Activated naive CD4-positive, alpha-beta T cell treated with anti-CD3 and anti-CD28 coated beads for 36 hours (primary cell): ENCODE measurements around the gene DYNC2H1. TPM values are rescaled to one million over a fixed set of nuclear protein-coding genes. Genes with fewer than 3 reads are reported as not detected.

Source experiments
- CTCF ChIA-PET: fragments of 350-600 bp; sonication (Branson Sonifier 250); formaldehyde crosslinking; loops from one replicate; lab custom pipeline; 2021; ENCODE audit warnings: antibody characterized with exemption; lab: Charles Lee
- DNase-seq: peaks from one replicate; pipeline ENCODE4 v3.0.0-alpha.2; 2020
- H3K27ac Mint-ChIP-seq: one replicate; pipeline ENCODE4 v1.8.0; 2021; ENCODE audit warnings: mild to moderate bottlenecking, mixed read lengths
- H3K27me3 Mint-ChIP-seq: one replicate; pipeline ENCODE4 v1.8.0; 2021; ENCODE audit warnings: low read depth, mixed read lengths
- H3K36me3 Mint-ChIP-seq: one replicate; pipeline ENCODE4 v1.8.0; 2021; ENCODE audit warnings: low read depth, mixed read lengths
- H3K4me1 Mint-ChIP-seq: one replicate; pipeline ENCODE4 v1.8.0; 2021; ENCODE audit warnings: low read depth, mixed read lengths
- H3K4me3 Mint-ChIP-seq: one replicate; pipeline ENCODE4 v1.8.0; 2021; ENCODE audit warnings: mild to moderate bottlenecking, moderate library complexity, mixed read lengths
- H3K9me3 Mint-ChIP-seq: one replicate; pipeline ENCODE4 v1.8.0; 2021; ENCODE audit warnings: mixed read lengths
- intact Hi-C: fragments of 100-400 bp; cut with micrococcal nuclease; formaldehyde crosslinking; loops from one replicate; pipeline ENCODE4 v1.15.1; 2023
- total RNA-seq, 2 experiments: library from RNA; stranded (reverse); gene quantifications; one replicate each; pipeline ENCODE4 v1.2.3, GENCODE V29; 2021

Gene DYNC2H1
- total RNA-seq, 2 experiments from 2014 or later = 1.9 to 2.8 TPM

DNA sequence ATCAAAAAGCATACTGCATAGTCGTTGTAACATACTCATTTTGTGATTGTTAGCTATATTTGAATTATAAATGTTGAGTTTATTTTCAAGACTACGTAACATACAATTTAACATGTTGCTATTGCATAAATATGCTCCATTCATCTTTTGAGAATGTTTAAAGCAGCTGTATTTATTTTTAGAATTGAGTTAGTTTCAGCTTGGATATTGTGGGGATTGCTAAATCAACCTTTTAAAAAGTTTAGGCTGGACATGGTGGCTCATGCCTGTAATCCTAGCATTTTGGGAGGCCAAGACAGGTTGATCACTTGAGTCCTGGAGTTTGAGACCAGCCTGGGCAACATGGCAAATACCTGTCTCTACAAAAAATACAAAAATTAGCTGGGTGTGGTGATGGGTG lies 288.1 kb downstream of the DYNC2H1 start:
- Mint-ChIP-seq H3K4me1 (no peaks in the 10 kb centered on the region), H3K27ac (no peak overlapping the region), H3K4me3 (no peak overlapping the region), H3K36me3 (peaks cover 1% of the 10 kb centered on the region), H3K27me3 (peaks cover 2% of the 10 kb centered on the region), H3K9me3 (no peaks in the 10 kb centered on the region)
- intact Hi-C loops = no loop called here
- DNase-seq = no peak
- CTCF ChIA-PET = interaction anchor here (0.7 to 1.7 kb wide), 2 partner anchors 25 to 308 kb away, joined by 4 read pairs; no protein-coding TSS in a partner anchor

- CTCF ChIA-PET = no interaction called here
Measured at GRCh38 chr11:103398829-103399228, 289.6 kb downstream of the DYNC2H1 start.

GRCh38 chr11:103406357-103406756 lies 297.1 kb downstream of the DYNC2H1 start:
- H3K27ac Mint-ChIP-seq = no peak overlapping the region
- no peaks in the 10 kb centered on the region for H3K27me3 Mint-ChIP-seq
- no peak overlapping the region for H3K4me3 Mint-ChIP-seq
- H3K36me3 Mint-ChIP-seq = no peaks in the 10 kb centered on the region
- no peak for DNase-seq
- no peaks in the 10 kb centered on the region for H3K4me1 Mint-ChIP-seq
- intact Hi-C loops = no loop called here
- CTCF ChIA-PET = no interaction called here
- peaks cover 2% of the 10 kb centered on the region for H3K9me3 Mint-ChIP-seq

More at GRCh38 chr11:103398829-103399228, 289.6 kb downstream of the DYNC2H1 start:
- intact Hi-C loops = no loop called here
- Mint-ChIP-seq H3K4me3 (no peak overlapping the region), H3K27me3 (peaks cover 2% of the 10 kb centered on the region), H3K4me1 (no peaks in the 10 kb centered on the region), H3K9me3 (peaks cover 2% of the 10 kb centered on the region), H3K36me3 (no peaks in the 10 kb centered on the region), H3K27ac (no peak overlapping the region)
- no peak for DNase-seq

DNA sequence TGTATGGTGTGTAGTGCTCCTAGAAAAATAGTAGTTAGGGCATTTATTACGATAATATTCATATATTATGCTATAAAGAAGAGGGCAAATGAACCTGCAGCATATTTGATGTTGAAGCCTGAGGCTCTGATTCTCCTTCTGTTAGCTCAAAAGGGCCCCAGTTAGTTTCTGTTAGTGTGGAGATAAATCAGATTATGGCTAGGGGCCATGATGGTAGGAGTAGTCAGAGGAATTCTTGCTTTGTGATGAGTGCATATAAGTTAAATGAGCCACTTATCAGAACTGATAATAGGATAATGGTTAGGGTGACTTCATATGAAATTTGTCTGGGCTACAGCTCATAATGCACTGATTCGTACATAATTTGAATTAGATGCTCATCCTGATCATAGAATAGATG lies 298.4 kb downstream of the DYNC2H1 start:
- intact Hi-C loops = no loop called here
- H3K36me3 Mint-ChIP-seq = no peaks in the 10 kb centered on the region
- no peaks in the 10 kb centered on the region for H3K27me3 Mint-ChIP-seq
- H3K4me3 Mint-ChIP-seq = no peak overlapping the region
- CTCF ChIA-PET = no interaction called here
- H3K4me1 Mint-ChIP-seq = no peaks in the 10 kb centered on the region
- no peak for DNase-seq
- peaks cover 2% of the 10 kb centered on the region for H3K9me3 Mint-ChIP-seq
- H3K27ac Mint-ChIP-seq = no peak overlapping the region

DNA sequence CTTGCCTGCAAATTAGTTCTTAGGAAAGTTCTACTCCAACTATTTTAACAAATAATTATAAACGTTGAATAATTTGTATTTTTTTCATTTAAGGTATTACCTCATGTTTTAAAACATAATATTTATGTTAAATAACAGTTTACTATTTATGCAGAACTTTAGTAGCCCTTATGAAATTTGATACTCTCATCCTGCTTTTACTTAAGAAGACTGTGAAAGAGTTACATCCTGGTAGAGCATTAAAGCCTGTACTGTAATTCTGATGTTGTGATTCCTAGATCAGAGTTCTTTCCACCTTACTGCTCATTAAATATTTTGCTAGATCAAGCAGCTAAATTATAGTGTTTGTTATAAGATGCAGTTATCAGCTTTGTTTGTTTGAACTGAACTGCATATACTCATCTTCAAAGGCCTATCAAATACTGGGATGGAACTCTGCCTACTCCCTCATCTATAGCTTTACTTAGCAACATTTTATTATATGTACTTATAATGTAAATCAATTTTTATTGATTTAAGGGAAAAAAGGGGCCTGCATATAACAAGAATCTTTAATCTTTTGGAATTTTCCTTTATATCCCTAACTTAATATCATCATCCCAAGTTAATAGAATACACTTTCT lies 304.2 kb downstream of the DYNC2H1 start:
- Mint-ChIP-seq H3K9me3 (no peaks in the 10 kb centered on the region), H3K27me3 (peaks cover 3% of the 10 kb centered on the region), H3K36me3 (peaks cover 1% of the 10 kb centered on the region), H3K4me1 (no peaks in the 10 kb centered on the region), H3K27ac (no peak overlapping the region), H3K4me3 (no peak overlapping the region)
- CTCF ChIA-PET = no interaction called here
- no peak for DNase-seq
- intact Hi-C loops = no loop called here

GRCh38 chr11:103418014-103418413 lies 308.8 kb downstream of the DYNC2H1 start:
- no peaks in the 10 kb centered on the region for H3K36me3 Mint-ChIP-seq
- intact Hi-C loops = no loop called here
- no peak overlapping the region for H3K4me3 Mint-ChIP-seq
- peaks cover 3% of the 10 kb centered on the region for H3K27me3 Mint-ChIP-seq
- no peaks in the 10 kb centered on the region for H3K4me1 Mint-ChIP-seq
- no peak overlapping the region for H3K27ac Mint-ChIP-seq
- peaks cover 8% of the 10 kb centered on the region for H3K9me3 Mint-ChIP-seq
- CTCF ChIA-PET = interaction anchor here (0.6 kb wide), 1 partner anchor 425 kb away, joined by 4 read pairs; no protein-coding TSS in a partner anchor
- DNase-seq = no peak

GRCh38 chr11:103420593-103420992 lies 311.4 kb downstream of the DYNC2H1 start:
- intact Hi-C loops = no loop called here
- CTCF ChIA-PET = interaction anchor here (1.0 kb wide), 1 partner anchor 180 kb away, joined by 3 read pairs; no protein-coding TSS in a partner anchor
- H3K27me3 Mint-ChIP-seq = no peaks in the 10 kb centered on the region

DNA sequence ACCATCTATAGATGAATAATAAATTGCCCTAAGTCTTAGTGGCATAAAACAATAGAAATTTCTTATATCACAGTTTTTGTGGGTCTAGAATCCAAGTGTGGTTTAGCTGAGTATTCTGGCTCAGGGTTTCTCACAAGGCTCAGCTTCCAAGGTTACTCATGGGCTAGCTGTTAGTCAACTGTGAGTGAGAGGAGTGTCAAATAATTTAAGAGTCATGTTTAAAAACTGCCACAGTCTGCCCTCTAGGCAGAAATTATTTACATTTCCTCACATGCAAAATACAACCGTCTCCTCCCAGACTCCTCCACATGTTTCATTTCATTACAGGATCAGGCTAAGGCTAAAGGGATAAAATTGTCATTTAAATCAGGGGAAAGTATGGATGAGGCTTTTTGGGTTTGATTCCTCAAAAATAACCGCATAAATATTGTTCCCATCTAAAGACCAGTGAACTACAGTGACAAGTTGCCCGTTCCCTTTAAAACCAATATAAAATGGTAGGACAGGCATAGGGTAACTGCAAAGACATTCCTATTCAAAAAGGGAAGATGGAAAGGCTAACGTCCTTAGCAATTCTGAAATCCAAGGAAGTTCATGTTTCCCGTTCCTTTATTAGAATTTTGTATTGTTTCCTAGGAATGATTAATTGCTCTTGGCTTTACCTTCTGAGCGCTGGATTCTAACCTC lies 324.3 kb downstream of the DYNC2H1 start:
- H3K4me1 Mint-ChIP-seq = no peaks in the 10 kb centered on the region
- H3K27ac Mint-ChIP-seq = no peak overlapping the region
- intact Hi-C loops = no loop called here
- CTCF ChIA-PET = no interaction called here
- DNase-seq = no peak
- H3K4me3 Mint-ChIP-seq = no peak overlapping the region
- H3K27me3 Mint-ChIP-seq = no peaks in the 10 kb centered on the region
- no peaks in the 10 kb centered on the region for H3K36me3 Mint-ChIP-seq
- no peaks in the 10 kb centered on the region for H3K9me3 Mint-ChIP-seq

More at GRCh38 chr11:103420593-103420992, 311.4 kb downstream of the DYNC2H1 start:
- no peaks in the 10 kb centered on the region for H3K36me3 Mint-ChIP-seq
- no peak overlapping the region for H3K4me3 Mint-ChIP-seq
- no peak for DNase-seq
- no peaks in the 10 kb centered on the region for H3K4me1 Mint-ChIP-seq
- H3K9me3 Mint-ChIP-seq = peaks cover 8% of the 10 kb centered on the region
- H3K27ac Mint-ChIP-seq = no peak overlapping the region

- H3K27ac Mint-ChIP-seq = no peak overlapping the region
- no peak for DNase-seq
- H3K27me3 Mint-ChIP-seq = no peaks in the 10 kb centered on the region
- H3K4me1 Mint-ChIP-seq = no peaks in the 10 kb centered on the region
- CTCF ChIA-PET = no interaction called here
- intact Hi-C loops = no loop called here
- H3K9me3 Mint-ChIP-seq = no peaks in the 10 kb centered on the region
- H3K4me3 Mint-ChIP-seq = no peak overlapping the region
- H3K36me3 Mint-ChIP-seq = no peaks in the 10 kb centered on the region
Measured at GRCh38 chr11:103434073-103434411, 324.8 kb downstream of the DYNC2H1 start.

- no peaks in the 10 kb centered on the region for H3K27me3 Mint-ChIP-seq
Measured at GRCh38 chr11:103436131-103436770, 327.0 kb downstream of the DYNC2H1 start.

DNA sequence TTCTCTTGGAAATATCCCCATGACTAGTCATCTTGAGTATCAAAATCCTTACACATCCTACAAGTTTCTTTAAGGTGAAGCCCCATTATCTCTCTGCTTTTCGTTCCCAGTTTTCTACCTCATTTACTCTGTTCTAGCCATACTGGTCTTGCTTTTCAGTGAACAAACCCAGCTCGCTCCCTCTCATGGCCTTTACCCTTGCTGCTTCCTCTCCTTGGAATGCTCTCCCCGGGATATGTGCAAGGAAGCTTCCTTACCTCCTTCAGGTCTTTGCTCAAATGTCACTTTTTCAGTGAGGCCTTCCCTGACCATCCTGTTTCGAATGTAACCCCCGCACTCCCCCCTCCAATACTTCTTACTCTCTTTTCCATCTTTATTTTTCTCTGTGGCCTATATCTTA lies 331.8 kb downstream of the DYNC2H1 start:
- Mint-ChIP-seq H3K27me3 (no peaks in the 10 kb centered on the region), H3K4me3 (no peak overlapping the region), H3K36me3 (no peaks in the 10 kb centered on the region), H3K4me1 (no peaks in the 10 kb centered on the region), H3K9me3 (no peaks in the 10 kb centered on the region), H3K27ac (no peak overlapping the region)
- CTCF ChIA-PET = interaction anchor here (0.8 kb wide), 1 partner anchor 30 kb away, joined by 3 read pairs; no protein-coding TSS in a partner anchor
- DNase-seq = no peak
- intact Hi-C loops = no loop called here

More at GRCh38 chr11:103436131-103436770, 327.0 kb downstream of the DYNC2H1 start:
- CTCF ChIA-PET = no interaction called here
- DNase-seq = no peak
- H3K4me3 Mint-ChIP-seq = no peak overlapping the region
- H3K9me3 Mint-ChIP-seq = no peaks in the 10 kb centered on the region
- no peak overlapping the region for H3K27ac Mint-ChIP-seq
- no peaks in the 10 kb centered on the region for H3K4me1 Mint-ChIP-seq
- intact Hi-C loops = no loop called here
- no peaks in the 10 kb centered on the region for H3K36me3 Mint-ChIP-seq

GRCh38 chr11:103448966-103449365 lies 339.7 kb downstream of the DYNC2H1 start:
- Mint-ChIP-seq H3K4me1 (no peaks in the 10 kb centered on the region), H3K36me3 (no peaks in the 10 kb centered on the region), H3K9me3 (no peaks in the 10 kb centered on the region), H3K4me3 (no peak overlapping the region), H3K27me3 (no peaks in the 10 kb centered on the region), H3K27ac (no peak overlapping the region)
- intact Hi-C loops = no loop called here
- DNase-seq = no peak
- CTCF ChIA-PET = no interaction called here
